ENCODE data around the gene DECR2. TPM values are rescaled to one million over a fixed set of nuclear protein-coding genes. Genes with fewer than 3 reads are reported as not detected.

The DECR2 gene
- total and polyA plus RNA-seq, 4 donors, result 42.2 to 210 (median 126) TPM

GRCh38 chr16:363766-364490 is 37.8 kb upstream of the DECR2 start (continued):
- TF ChIP-seq MAX (IDR thresholded peaks at IDR 0.05) (no peak), YY1 (IDR thresholded peaks at IDR 0.05) (no peak), GABPA (IDR thresholded peaks at IDR 0.05 in 1 of 2, conservative IDR thresholded peaks at IDR 0.05 in 1 of 2) (no peak), ZBTB33 (IDR thresholded peaks at IDR 0.05) (no peak), EGR1 (IDR thresholded peaks at IDR 0.05; ENCODE audit: low read depth in 2 of 2) (no peak)

DNA sequence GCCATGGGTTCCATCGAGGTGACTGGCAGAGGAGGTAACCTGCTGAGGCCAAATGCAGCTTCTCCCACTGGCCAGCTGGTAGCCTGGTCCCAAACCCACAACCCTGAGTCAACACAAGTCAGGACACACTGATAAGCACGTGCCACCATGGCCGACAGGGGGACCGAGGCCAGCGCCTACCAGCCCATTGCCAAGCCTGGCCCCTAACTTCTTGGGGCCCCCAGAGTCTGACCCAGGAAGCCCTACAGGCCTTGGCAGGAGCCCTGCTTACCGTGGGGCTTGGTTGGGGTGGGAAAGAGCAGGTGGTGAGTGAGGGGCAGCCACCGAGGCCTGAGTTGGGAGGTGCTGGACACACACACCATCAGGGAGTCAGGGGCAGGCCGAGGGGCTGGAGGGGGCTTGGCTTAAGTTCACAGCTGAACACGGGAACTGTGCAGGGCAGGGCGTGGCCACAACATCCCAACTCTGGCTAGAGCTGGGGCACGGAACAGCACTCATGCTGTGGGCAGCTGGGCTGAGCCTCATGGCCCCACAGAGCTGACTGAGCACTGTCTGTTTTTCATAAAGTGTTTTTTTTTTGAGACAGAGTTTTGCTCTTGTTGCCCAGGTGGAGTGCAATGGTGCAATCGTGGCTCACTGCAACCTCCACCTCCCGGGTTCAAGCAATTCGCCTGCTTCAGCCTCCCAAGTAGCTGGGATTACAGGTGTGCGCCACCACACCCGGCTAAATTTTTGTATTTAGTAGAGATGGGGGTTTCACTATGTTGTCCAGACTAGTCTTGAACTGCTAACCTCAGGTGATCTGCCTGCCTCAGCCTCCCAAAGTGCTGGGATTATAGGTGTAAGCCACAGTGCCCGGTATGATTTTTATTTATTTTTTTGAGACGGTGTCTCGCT is 36.8 kb upstream of the DECR2 start:
- TF ChIP-seq MAX (IDR thresholded peaks at IDR 0.05), result no peak
- Histone ChIP-seq H3K9me3 (ENCODE audit: control insufficient read depth in 4 of 4, low read length in 3 of 4) (no peaks in the 10 kb centered on the region), H3K9ac (ENCODE audit: low read depth in 1 of 2, low read length in 2 of 2) (no peak overlapping the region), H3K4me1 (ENCODE audit: control insufficient read depth in 4 of 4, insufficient read depth in 4 of 4, low read length in 3 of 4) (peaks cover 2 to 11% (median 10%) of the 10 kb centered on the region in 4 donors), H3K36me3 (ENCODE audit: control insufficient read depth in 4 of 4, insufficient read depth in 3 of 4, low read depth in 1 of 4, low read length in 3 of 4) (peaks cover 0 to 14% (median 4%) of the 10 kb centered on the region in 4 donors), H3K27ac (ENCODE audit: low read depth in 1 of 2, low read length in 2 of 2) (no peak overlapping the region), H3K27me3 (ENCODE audit: control insufficient read depth in 4 of 4, insufficient read depth in 4 of 4, low read length in 3 of 4) (no peaks in the 10 kb centered on the region), H3K4me3 (ENCODE audit: low read depth in 1 of 3, low read length in 3 of 3) (no peak overlapping the region)
- DNase-seq (ENCODE audit: low spot score), result no peak
- 59% methylated on average over 19 of the region's 19 CpGs for WGBS

GRCh38 chr16:366476-366875 is 35.2 kb upstream of the DECR2 start:
- no peak overlapping the region for H3K27ac ChIP-seq (ENCODE audit: low read depth in 1 of 2, low read length in 2 of 2)
- no peak overlapping the region for H3K4me3 ChIP-seq (ENCODE audit: low read depth in 1 of 3, low read length in 3 of 3)
- 96% methylated on average over 10 of the region's 10 CpGs for WGBS
- peaks cover 4 to 21% (median 16%) of the 10 kb centered on the region in 4 donors for H3K4me1 ChIP-seq (ENCODE audit: control insufficient read depth in 4 of 4, insufficient read depth in 4 of 4, low read length in 3 of 4)
- H3K9me3 ChIP-seq (ENCODE audit: control insufficient read depth in 4 of 4, low read length in 3 of 4), result no peaks in the 10 kb centered on the region
- DNase-seq (ENCODE audit: low spot score), result no peak
- H3K36me3 ChIP-seq (ENCODE audit: control insufficient read depth in 4 of 4, insufficient read depth in 3 of 4, low read depth in 1 of 4, low read length in 3 of 4), result peaks cover 0 to 14% (median 4%) of the 10 kb centered on the region in 4 donors
- TF ChIP-seq NR2F2 (IDR thresholded peaks at IDR 0.05) (no peak), EGR1 (IDR thresholded peaks at IDR 0.05; ENCODE audit: low read depth in 2 of 2) (no peak), ZBTB33 (IDR thresholded peaks at IDR 0.05) (no peak), GABPA (IDR thresholded peaks at IDR 0.05 in 1 of 2, conservative IDR thresholded peaks at IDR 0.05 in 1 of 2) (no peak), HNF4A (conservative IDR thresholded peaks at IDR 0.05) (no peak), FOXA2 (IDR thresholded peaks at IDR 0.05) (no peak)
- TF ChIP-seq, protein P1, sequence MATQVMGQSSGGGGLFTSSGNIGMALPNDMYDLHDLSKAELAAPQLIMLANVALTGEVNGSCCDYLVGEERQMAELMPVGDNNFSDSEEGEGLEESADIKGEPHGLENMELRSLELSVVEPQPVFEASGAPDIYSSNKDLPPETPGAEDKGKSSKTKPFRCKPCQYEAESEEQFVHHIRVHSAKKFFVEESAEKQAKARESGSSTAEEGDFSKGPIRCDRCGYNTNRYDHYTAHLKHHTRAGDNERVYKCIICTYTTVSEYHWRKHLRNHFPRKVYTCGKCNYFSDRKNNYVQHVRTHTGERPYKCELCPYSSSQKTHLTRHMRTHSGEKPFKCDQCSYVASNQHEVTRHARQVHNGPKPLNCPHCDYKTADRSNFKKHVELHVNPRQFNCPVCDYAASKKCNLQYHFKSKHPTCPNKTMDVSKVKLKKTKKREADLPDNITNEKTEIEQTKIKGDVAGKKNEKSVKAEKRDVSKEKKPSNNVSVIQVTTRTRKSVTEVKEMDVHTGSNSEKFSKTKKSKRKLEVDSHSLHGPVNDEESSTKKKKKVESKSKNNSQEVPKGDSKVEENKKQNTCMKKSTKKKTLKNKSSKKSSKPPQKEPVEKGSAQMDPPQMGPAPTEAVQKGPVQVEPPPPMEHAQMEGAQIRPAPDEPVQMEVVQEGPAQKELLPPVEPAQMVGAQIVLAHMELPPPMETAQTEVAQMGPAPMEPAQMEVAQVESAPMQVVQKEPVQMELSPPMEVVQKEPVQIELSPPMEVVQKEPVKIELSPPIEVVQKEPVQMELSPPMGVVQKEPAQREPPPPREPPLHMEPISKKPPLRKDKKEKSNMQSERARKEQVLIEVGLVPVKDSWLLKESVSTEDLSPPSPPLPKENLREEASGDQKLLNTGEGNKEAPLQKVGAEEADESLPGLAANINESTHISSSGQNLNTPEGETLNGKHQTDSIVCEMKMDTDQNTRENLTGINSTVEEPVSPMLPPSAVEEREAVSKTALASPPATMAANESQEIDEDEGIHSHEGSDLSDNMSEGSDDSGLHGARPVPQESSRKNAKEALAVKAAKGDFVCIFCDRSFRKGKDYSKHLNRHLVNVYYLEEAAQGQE (IDR thresholded peaks at IDR 0.05), result no peak
- H3K27me3 ChIP-seq (ENCODE audit: control insufficient read depth in 4 of 4, insufficient read depth in 4 of 4, low read length in 3 of 4), result no peaks in the 10 kb centered on the region
- H3K9ac ChIP-seq (ENCODE audit: low read depth in 1 of 2, low read length in 2 of 2), result no peak overlapping the region

Measured in liver (tissue), 9 donors.